Endothelial cell (in vitro differentiated cells): ENCODE data around the gene ATP10A. TPM values are rescaled to one million over a fixed set of nuclear protein-coding genes. Genes with fewer than 3 reads are reported as not detected.
A peak's percentile ranks its signal among the peaks of the same experiment; 100 is the strongest.

Experiments
- DNase-seq: peaks from one replicate; pipeline ENCODE4 v3.0.0; 2021; ENCODE audit warnings: low spot score
- H3K27ac Mint-ChIP-seq: one replicate; pipeline ENCODE4 v1.8.0; 2021; ENCODE audit warnings: mixed read lengths, inconsistent platforms; ENCODE audit not compliant: unreplicated experiment
- H3K27me3 Mint-ChIP-seq: one replicate; pipeline ENCODE4 v1.8.0; 2021; ENCODE audit warnings: mild to moderate bottlenecking, moderate library complexity, mixed read lengths, inconsistent platforms; ENCODE audit not compliant: unreplicated experiment
- H3K36me3 Mint-ChIP-seq: one replicate; pipeline ENCODE4 v1.8.0; 2021; ENCODE audit warnings: mild to moderate bottlenecking, low read depth, mixed read lengths, inconsistent platforms; ENCODE audit not compliant: unreplicated experiment
- H3K4me1 Mint-ChIP-seq: one replicate; pipeline ENCODE4 v1.8.0; 2021; ENCODE audit warnings: mild to moderate bottlenecking, mixed read lengths, inconsistent platforms; ENCODE audit not compliant: unreplicated experiment
- H3K4me3 Mint-ChIP-seq: one replicate; pipeline ENCODE4 v1.8.0; 2021; ENCODE audit warnings: mild to moderate bottlenecking, mixed read lengths, inconsistent platforms; ENCODE audit not compliant: unreplicated experiment
- H3K9me3 Mint-ChIP-seq: one replicate; pipeline ENCODE4 v1.8.0; 2021; ENCODE audit warnings: mixed read lengths, inconsistent platforms; ENCODE audit not compliant: unreplicated experiment
- total RNA-seq: library from RNA; stranded (reverse); fragmentation: NEBNext Ultra II Directional; extraction: Animal tissue kit (Norgen Biotek cat#: 25700); gene quantifications from one replicate; pipeline ENCODE4 v1.2.1, GENCODE V29; 2021; ENCODE audit not compliant: unreplicated experiment
- TF ChIP-seq, protein P1 (sequence below): fragments of 200-600 bp; sonication (generic); IDR thresholded peaks from one replicate; pipeline ENCODE4 v1.5.0; 2021; ENCODE audit warnings: antibody characterized with exemption; ENCODE audit not compliant: unreplicated experiment

ATP10A gene
- total RNA-seq, 1 donor from 2014 or later: 0.13 TPM

DNA sequence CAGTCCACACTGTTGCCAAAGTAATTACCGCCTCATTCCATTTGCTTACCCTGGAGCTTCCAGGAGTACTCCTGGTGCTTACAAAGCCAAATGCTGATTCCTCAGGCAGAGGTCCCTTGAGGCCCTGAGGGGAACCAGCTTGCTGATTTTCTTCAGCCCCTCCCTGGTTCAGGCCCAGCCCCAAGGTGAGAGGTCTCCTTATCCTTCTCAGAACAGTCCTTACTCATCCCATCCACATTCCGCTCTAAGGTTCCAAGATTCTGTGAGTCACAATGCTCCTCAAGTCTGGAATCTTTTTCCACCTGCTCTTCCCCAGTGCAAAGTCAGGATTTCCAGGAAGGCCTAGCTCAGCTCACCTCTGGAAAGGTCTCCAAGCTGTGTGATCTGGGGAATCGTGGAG is 1.8 kb upstream of the ATP10A start:
- no peaks in the 10 kb centered on the region for H3K9me3 Mint-ChIP-seq
- H3K36me3 Mint-ChIP-seq: no peaks in the 10 kb centered on the region
- H3K27ac Mint-ChIP-seq: no peak overlapping the region
- peaks cover 22% of the 10 kb centered on the region for H3K27me3 Mint-ChIP-seq
- H3K4me3 Mint-ChIP-seq: no peak overlapping the region
- TF ChIP-seq, protein P1, sequence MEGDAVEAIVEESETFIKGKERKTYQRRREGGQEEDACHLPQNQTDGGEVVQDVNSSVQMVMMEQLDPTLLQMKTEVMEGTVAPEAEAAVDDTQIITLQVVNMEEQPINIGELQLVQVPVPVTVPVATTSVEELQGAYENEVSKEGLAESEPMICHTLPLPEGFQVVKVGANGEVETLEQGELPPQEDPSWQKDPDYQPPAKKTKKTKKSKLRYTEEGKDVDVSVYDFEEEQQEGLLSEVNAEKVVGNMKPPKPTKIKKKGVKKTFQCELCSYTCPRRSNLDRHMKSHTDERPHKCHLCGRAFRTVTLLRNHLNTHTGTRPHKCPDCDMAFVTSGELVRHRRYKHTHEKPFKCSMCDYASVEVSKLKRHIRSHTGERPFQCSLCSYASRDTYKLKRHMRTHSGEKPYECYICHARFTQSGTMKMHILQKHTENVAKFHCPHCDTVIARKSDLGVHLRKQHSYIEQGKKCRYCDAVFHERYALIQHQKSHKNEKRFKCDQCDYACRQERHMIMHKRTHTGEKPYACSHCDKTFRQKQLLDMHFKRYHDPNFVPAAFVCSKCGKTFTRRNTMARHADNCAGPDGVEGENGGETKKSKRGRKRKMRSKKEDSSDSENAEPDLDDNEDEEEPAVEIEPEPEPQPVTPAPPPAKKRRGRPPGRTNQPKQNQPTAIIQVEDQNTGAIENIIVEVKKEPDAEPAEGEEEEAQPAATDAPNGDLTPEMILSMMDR: no peak
- DNase-seq: no peak
- peaks cover 2% of the 10 kb centered on the region for H3K4me1 Mint-ChIP-seq

DNA sequence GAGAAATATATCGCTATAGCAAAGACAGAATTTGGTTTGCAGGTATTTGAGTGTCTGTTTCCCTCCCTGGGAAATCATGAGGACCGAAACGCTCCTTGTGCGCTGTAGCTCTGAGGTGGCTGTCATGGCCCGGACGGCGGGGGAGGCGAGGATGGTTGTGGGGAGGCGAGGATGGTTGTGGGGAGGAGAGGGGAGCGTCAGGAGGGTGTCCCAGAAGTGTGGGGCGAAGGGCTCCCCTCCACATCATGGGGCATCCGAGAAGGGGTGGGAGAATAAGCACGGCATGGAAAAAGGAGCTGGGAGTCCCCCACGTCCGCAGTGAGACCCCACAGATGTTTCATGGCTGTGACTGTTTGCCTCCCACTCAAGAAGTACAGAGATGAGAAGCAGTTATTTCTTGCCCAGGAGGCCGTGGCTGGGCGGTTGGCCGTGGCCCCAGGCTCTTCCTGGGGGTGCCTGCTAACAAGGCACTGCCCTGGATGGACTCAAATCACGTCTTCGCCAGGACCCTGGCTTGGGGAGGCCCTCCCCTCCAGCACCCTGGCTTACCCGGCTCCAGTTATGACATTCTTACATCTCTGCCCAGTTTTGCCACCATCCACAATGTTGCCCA is 947 bp upstream of the ATP10A start:
- no peak for DNase-seq
- H3K36me3 Mint-ChIP-seq: no peaks in the 10 kb centered on the region

DNA sequence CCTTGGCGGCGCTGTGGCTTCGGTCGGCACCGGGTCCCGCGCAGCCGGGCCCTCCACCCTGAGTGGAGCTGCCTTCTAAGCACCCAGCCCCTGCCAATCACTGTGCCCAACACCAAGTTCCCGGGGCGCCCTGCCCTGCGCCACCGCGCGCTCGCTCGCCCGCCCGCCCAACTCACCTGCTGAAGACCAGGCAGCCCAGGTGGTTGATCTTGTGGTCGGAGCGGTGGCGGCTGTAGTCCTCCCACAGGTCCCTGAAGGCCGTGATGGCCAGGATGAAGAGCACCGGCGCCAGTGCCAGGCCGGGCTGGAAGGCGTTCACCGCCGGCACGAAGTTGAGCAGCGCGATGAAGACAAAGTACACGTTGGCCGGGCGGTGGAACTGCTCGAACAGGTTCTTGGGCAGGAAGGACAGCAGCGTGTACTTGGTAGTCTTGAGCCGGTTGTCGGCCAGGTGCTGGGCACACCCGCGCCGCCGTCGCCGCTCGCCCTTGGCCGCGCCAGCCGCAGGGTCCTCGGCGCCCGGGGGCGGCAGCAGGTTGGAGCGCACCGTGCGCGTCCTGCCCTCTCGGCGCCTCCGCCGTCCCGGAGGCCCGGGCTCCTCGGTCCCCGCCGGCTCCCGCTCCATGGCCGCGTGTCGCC is 536 bp downstream of the ATP10A start:
- no peaks in the 10 kb centered on the region for H3K36me3 Mint-ChIP-seq
- no peak for DNase-seq
- H3K4me1 Mint-ChIP-seq: peaks cover 10% of the 10 kb centered on the region
- TF ChIP-seq, protein P1: no peak
- no peaks in the 10 kb centered on the region for H3K9me3 Mint-ChIP-seq
- peak overlapping the region; percentile 47 for H3K4me3 Mint-ChIP-seq
- peaks cover 22% of the 10 kb centered on the region for H3K27me3 Mint-ChIP-seq
- no peak overlapping the region for H3K27ac Mint-ChIP-seq

More for the DNA sequence above, 947 bp upstream of the ATP10A start:
- Mint-ChIP-seq H3K27me3 (peaks cover 22% of the 10 kb centered on the region), H3K4me1 (peaks cover 2% of the 10 kb centered on the region), H3K4me3 (peak overlapping the region; percentile 86), H3K9me3 (no peaks in the 10 kb centered on the region), H3K27ac (peak overlapping the region; percentile 49)
- TF ChIP-seq, protein P1: no peak

DNA sequence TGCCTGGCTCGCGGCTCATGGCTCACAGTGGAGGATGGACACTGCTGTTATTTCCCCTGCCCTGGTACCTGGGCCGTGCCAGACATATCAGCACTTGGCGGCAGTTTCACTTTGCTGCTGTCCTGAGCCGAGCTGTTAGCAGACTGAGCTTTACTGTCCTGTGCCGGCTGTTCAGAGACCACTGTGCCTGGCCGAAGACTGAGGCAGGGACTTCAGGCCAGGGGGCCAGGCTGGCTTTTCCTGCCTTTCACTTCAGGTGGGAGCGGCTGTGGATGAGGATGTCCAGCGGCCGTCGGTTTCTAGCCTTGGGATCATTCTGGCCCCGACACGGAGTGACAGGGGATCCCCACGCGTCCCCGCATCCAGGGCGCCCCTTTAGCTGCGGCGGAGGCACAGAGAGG is 1.1 kb downstream of the ATP10A start:
- H3K36me3 Mint-ChIP-seq: no peaks in the 10 kb centered on the region
- H3K27me3 Mint-ChIP-seq: peaks cover 22% of the 10 kb centered on the region
- TF ChIP-seq, protein P1: no peak
- no peaks in the 10 kb centered on the region for H3K9me3 Mint-ChIP-seq
- H3K4me1 Mint-ChIP-seq: peaks cover 10% of the 10 kb centered on the region
- DNase-seq: no peak
- H3K4me3 Mint-ChIP-seq: no peak overlapping the region
- no peak overlapping the region for H3K27ac Mint-ChIP-seq
